Activated CD4-positive, alpha-beta T cell treated with anti-CD3 and anti-CD28 coated beads, Interleukin-2, amount 10 ng/mL, durations not matched to agents 24 days and 14 days (primary cell): Measurements from ENCODE around the gene PLA1A. TPM values are rescaled to one million over a fixed set of nuclear protein-coding genes. Genes with fewer than 3 reads are reported as not detected.
A peak's percentile ranks its signal among the peaks of the same experiment; 100 is the strongest.
"Not testable (repeated sequence)": the region's sequence is repeated elsewhere in the genome, so short reads cannot be mapped to it uniquely, and the experiment has no call there.

Experiments
- DNase-seq: peaks from one replicate; pipeline ENCODE4 v3.0.0; 2022
- H3K27ac Mint-ChIP-seq: one replicate; pipeline ENCODE4 v1.8.0; 2022; ENCODE audit warnings: mild to moderate bottlenecking, mixed read lengths
- H3K27me3 Mint-ChIP-seq: one replicate; pipeline ENCODE4 v1.8.0; 2022; ENCODE audit warnings: mixed read lengths
- H3K36me3 Mint-ChIP-seq: one replicate; pipeline ENCODE4 v1.8.0; 2022; ENCODE audit warnings: low read depth, mild to moderate bottlenecking, mixed read lengths
- H3K4me1 Mint-ChIP-seq: one replicate; pipeline ENCODE4 v1.8.0; 2021; ENCODE audit warnings: mixed read lengths
- H3K4me3 Mint-ChIP-seq: one replicate; pipeline ENCODE4 v1.8.0; 2022; ENCODE audit warnings: mild to moderate bottlenecking, moderate library complexity, mixed read lengths
- H3K9me3 Mint-ChIP-seq: one replicate; pipeline ENCODE4 v1.8.0; 2021; ENCODE audit warnings: mixed read lengths
- intact Hi-C: fragments of 100-400 bp; cut with micrococcal nuclease; formaldehyde crosslinking; loops from one replicate; pipeline ENCODE4 v1.15.1; 2023
- total RNA-seq: library from RNA; stranded (reverse); gene quantifications from 2 replicates; pipeline ENCODE4 v1.2.3, GENCODE V29; 2022

The PLA1A gene
- total RNA-seq, 1 donor from 2014 or later = 0.26 TPM

DNA sequence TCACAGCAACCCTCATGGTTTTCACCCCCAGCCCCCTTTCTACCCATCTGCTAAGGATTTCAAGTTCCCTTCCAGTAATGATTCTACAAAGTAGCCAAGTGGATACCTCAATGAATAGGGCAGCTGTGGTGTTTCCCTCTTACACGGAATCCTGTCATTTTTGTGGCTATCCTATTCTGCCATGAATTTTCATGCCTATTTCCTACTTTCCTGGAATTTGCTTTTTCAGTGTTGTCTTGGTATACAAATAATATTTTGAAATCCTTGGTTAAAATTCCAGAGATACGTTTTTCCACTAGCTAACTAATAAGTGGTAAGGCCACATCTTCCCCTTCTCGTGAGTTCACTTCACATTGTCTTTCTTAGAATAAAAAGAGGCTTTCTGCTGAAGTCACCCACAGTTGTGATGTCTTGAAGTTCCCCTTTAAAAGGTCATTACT is 10.9 kb upstream of the PLA1A start:
- Mint-ChIP-seq H3K27me3 (peaks cover 2% of the 10 kb centered on the region), H3K4me1 (peaks cover 24% of the 10 kb centered on the region), H3K36me3 (peaks cover 2% of the 10 kb centered on the region), H3K4me3 (no peak overlapping the region), H3K27ac (no peak overlapping the region), H3K9me3 (peaks cover 8% of the 10 kb centered on the region)
- intact Hi-C loops = no loop called here
- DNase-seq = no peak

GRCh38 chr3:119588112-119588511 is 9.6 kb upstream of the PLA1A start:
- H3K36me3 Mint-ChIP-seq = peaks cover 2% of the 10 kb centered on the region
- intact Hi-C loops = no loop called here
- H3K9me3 Mint-ChIP-seq = peaks cover 8% of the 10 kb centered on the region
- peaks cover 15% of the 10 kb centered on the region for H3K4me1 Mint-ChIP-seq
- H3K27ac Mint-ChIP-seq = no peak overlapping the region
- no peak for DNase-seq
- no peak overlapping the region for H3K4me3 Mint-ChIP-seq
- H3K27me3 Mint-ChIP-seq = peaks cover 3% of the 10 kb centered on the region

- Mint-ChIP-seq H3K36me3 (peaks cover 2% of the 10 kb centered on the region), H3K4me1 (peaks cover 15% of the 10 kb centered on the region), H3K27me3 (peaks cover 3% of the 10 kb centered on the region), H3K27ac (no peak overlapping the region), H3K9me3 (peaks cover 8% of the 10 kb centered on the region), H3K4me3 (no peak overlapping the region)
- intact Hi-C loops = no loop called here
- DNase-seq = no peak
These were observed 8.4 kb upstream of the PLA1A start for GRCh38 chr3:119589102-119589773.

DNA sequence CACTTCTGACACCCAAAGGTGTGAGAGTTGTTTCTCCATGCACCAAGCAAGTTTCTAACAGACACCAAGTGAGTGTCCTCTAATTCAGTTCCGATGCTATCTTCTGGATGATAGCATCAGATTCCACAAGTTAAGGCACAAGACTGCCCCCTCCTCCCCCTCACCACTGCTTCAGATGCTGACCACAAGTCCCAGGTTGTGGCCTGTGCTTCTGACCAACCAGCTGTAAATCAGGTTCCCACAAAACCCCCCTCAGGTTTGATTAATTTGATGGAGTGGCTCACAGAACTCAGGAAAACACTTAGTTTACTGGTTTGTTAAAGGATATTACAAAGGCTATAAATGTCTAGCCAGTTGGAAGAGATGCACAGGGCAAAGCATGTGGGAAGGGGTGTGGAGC is 7.0 kb upstream of the PLA1A start:
- H3K9me3 Mint-ChIP-seq = peaks cover 8% of the 10 kb centered on the region
- H3K36me3 Mint-ChIP-seq = peaks cover 2% of the 10 kb centered on the region
- DNase-seq = no peak
- H3K27ac Mint-ChIP-seq = no peak overlapping the region
- intact Hi-C loops = no loop called here
- H3K27me3 Mint-ChIP-seq = peaks cover 3% of the 10 kb centered on the region
- H3K4me3 Mint-ChIP-seq = no peak overlapping the region
- H3K4me1 Mint-ChIP-seq = peaks cover 16% of the 10 kb centered on the region

- peaks cover 3% of the 10 kb centered on the region for H3K27me3 Mint-ChIP-seq
- intact Hi-C loops = no loop called here
- H3K27ac Mint-ChIP-seq = no peak overlapping the region
- H3K36me3 Mint-ChIP-seq = peaks cover 2% of the 10 kb centered on the region
- peaks cover 19% of the 10 kb centered on the region for H3K4me1 Mint-ChIP-seq
- peaks cover 8% of the 10 kb centered on the region for H3K9me3 Mint-ChIP-seq
- no peak overlapping the region for H3K4me3 Mint-ChIP-seq
- no peak for DNase-seq
These were observed 4.8 kb upstream of the PLA1A start for GRCh38 chr3:119592861-119593260.

GRCh38 chr3:119594066-119594465 is 3.6 kb upstream of the PLA1A start:
- DNase-seq = no peak
- Mint-ChIP-seq H3K27ac (no peak overlapping the region), H3K4me3 (no peak overlapping the region), H3K9me3 (peaks cover 8% of the 10 kb centered on the region), H3K4me1 (peaks cover 19% of the 10 kb centered on the region), H3K36me3 (peaks cover 2% of the 10 kb centered on the region), H3K27me3 (peaks cover 3% of the 10 kb centered on the region)
- intact Hi-C loops = no loop called here

- H3K4me3 Mint-ChIP-seq, DNase-seq, H3K9me3 Mint-ChIP-seq, intact Hi-C loops, H3K36me3 Mint-ChIP-seq, H3K27me3 Mint-ChIP-seq, H3K27ac Mint-ChIP-seq: not testable (repeated sequence)
- H3K4me1 Mint-ChIP-seq = peaks cover 22% of the 10 kb centered on the region
These were observed 2.8 kb upstream of the PLA1A start for GRCh38 chr3:119594929-119595328.

DNA sequence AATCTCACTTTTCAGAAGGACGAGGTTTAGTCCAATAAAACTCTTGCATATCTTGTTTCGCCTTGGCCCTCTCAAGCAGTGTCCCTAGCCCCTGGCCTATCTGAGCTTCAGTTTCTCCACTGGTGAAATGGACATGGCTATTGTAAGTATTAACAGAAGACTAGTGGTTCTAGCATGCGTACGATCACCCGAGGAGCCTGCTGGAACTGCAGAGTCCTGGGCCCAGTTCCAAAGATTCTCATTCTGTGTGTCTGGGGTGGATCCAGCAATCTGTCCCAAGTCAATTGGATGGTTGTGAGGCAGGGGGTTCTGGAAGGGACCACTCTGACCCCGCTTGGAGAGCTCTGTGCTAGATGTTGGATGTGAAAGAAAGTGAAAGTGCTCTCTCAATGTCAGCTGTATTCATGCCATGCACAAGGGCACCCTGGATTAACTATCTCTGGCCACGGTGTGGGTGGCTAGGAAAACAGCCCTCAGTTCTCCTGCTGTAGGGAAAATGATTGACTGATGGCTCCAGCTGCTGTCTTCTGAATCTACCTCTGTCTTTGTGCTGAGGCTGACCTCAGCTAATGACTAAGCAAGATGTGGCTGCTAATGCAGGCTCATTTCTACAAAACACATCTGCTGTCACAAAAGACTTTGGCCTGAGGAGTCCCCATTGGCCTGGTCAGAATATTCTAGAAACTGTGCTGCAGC is 1.9 kb upstream of the PLA1A start:
- intact Hi-C loops = no loop called here
- H3K4me1 Mint-ChIP-seq = peaks cover 25% of the 10 kb centered on the region
- no peak for DNase-seq
- no peak overlapping the region for H3K4me3 Mint-ChIP-seq
- no peaks in the 10 kb centered on the region for H3K36me3 Mint-ChIP-seq
- no peak overlapping the region for H3K27ac Mint-ChIP-seq
- H3K27me3 Mint-ChIP-seq = peaks cover 2% of the 10 kb centered on the region
- no peaks in the 10 kb centered on the region for H3K9me3 Mint-ChIP-seq

- Mint-ChIP-seq H3K4me1 (peaks cover 28% of the 10 kb centered on the region), H3K27ac (no peak overlapping the region), H3K27me3 (peaks cover 2% of the 10 kb centered on the region), H3K9me3 (no peaks in the 10 kb centered on the region), H3K36me3 (no peaks in the 10 kb centered on the region), H3K4me3 (no peak overlapping the region)
- intact Hi-C loops = no loop called here
- no peak for DNase-seq
These were observed 1.3 kb upstream of the PLA1A start for GRCh38 chr3:119596398-119596797.

DNA sequence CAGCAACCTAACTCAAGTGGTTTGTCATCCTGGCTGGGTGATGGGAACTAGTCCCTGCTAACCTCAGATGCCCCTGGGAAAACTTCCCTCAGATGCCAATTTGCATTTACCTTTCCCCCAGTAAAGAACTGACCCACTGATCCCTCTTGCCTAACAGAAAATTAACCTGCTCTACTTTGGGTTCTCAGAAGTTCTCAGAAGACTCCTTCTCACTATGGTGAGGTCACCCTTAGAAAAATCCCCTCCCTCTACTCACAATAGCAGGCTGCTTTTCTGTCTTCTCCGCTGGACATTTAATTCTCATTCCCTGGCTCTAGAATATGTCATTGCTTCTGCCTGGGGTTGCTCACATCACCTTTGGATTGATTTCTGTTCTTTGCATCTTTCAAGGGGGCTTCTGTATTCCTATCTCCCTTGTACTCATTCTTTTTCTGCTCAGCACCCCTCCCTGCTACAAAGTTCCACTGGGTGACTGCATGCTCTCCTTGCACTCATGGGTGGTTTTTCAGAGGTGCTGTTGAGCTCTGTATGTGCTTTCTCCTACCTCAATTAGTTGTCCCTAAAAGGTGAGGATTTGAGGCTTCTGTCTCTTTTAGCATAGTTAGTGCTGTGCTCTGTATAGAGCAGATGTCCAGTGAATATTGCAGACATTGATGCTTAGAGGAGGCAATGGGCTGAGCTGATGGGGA is 869 bp downstream of the PLA1A start:
- no peaks in the 10 kb centered on the region for H3K9me3 Mint-ChIP-seq
- H3K36me3 Mint-ChIP-seq = no peaks in the 10 kb centered on the region
- no peaks in the 10 kb centered on the region for H3K27me3 Mint-ChIP-seq
- no peak overlapping the region for H3K4me3 Mint-ChIP-seq
- peaks cover 29% of the 10 kb centered on the region for H3K4me1 Mint-ChIP-seq
- intact Hi-C loops = no loop called here
- DNase-seq = no peak
- H3K27ac Mint-ChIP-seq = peak overlapping the region; percentile 34

GRCh38 chr3:119599558-119600174 is 2.0 kb downstream of the PLA1A start:
- Mint-ChIP-seq H3K36me3 (no peaks in the 10 kb centered on the region), H3K27ac (no peak overlapping the region), H3K27me3 (no peaks in the 10 kb centered on the region), H3K4me3 (no peak overlapping the region), H3K4me1 (peaks cover 29% of the 10 kb centered on the region), H3K9me3 (no peaks in the 10 kb centered on the region)
- intact Hi-C loops = loop anchor here (2.0 kb wide), 2 partner anchors 19 to 77 kb away; partner anchors contain the start of gene COX17
- no peak for DNase-seq

DNA sequence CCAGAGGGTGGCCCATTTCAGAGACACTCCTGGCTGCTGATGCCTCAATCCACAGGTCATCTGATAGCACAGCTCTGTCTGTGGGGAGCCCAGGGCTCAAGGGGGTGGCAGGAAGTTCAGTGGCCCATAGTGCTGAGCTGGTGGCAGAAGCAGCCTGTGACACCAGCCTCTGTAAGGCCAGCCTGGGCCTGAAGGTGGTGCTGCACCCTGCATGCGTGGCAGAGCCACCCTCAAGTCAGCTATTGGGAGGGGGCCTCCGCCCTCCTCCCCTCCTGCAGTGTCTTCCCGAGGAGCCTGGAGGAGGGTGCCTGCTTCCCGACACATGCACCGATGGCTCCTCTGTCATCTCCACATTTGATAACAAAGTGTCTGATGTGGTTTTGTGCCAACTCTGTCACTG is 3.0 kb downstream of the PLA1A start:
- peak overlapping the region; percentile 77 for H3K27ac Mint-ChIP-seq
- peaks cover 31% of the 10 kb centered on the region for H3K4me1 Mint-ChIP-seq
- no peaks in the 10 kb centered on the region for H3K36me3 Mint-ChIP-seq
- peak; percentile 69 for DNase-seq
- intact Hi-C loops = loop anchor here (2.0 kb wide), 2 partner anchors 20 to 76 kb away; partner anchors contain the start of gene COX17
- H3K9me3 Mint-ChIP-seq = no peaks in the 10 kb centered on the region
- no peaks in the 10 kb centered on the region for H3K27me3 Mint-ChIP-seq
- no peak overlapping the region for H3K4me3 Mint-ChIP-seq

DNA sequence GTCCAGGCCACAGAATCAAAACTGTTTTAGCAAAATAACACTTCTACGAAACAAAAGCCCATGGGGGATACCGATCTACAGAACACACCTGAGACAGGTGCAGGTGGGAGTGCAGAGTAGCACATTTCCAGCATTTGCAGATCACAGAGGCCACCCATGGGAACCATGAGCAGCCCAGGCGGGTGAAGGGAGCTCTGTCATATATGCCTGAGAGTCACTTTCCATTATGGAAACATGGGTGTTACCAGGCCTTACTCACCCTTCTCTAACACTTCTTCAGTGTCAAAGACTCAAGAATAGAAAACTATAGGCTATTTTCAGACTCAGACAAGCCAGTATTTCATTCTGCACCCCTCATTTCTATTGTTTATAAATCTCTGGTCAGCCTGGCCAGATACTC is 3.5 kb downstream of the PLA1A start:
- intact Hi-C loops = loop anchor here (2.0 kb wide), 2 partner anchors 20 to 76 kb away; partner anchors contain the start of gene COX17
- DNase-seq = no peak
- H3K36me3 Mint-ChIP-seq = no peaks in the 10 kb centered on the region
- H3K4me3 Mint-ChIP-seq = no peak overlapping the region
- H3K9me3 Mint-ChIP-seq = no peaks in the 10 kb centered on the region
- no peaks in the 10 kb centered on the region for H3K27me3 Mint-ChIP-seq
- peak overlapping the region; percentile 77 for H3K27ac Mint-ChIP-seq
- peaks cover 27% of the 10 kb centered on the region for H3K4me1 Mint-ChIP-seq

DNA sequence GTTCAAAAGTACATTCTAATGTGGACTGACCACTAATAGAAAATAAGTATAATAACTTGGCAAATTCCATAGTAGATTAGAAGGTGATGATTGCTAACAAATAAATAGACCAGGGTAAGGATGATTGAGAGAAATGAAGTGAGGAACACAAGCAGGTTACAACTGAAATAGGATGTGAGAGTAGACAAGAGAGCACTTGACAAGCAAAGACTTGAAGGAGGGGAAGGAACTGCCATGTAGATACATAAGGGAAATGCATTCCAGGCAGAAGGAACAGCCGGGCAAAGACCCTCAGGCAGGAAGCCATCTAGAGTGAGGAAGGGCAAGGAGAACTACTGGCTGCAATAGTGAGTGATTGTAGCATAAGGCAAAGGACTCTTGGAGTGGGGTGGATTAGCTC is 5.0 kb downstream of the PLA1A start:
- H3K36me3 Mint-ChIP-seq = no peaks in the 10 kb centered on the region
- H3K27ac Mint-ChIP-seq = no peak overlapping the region
- no peak overlapping the region for H3K4me3 Mint-ChIP-seq
- DNase-seq = no peak
- peaks cover 1% of the 10 kb centered on the region for H3K27me3 Mint-ChIP-seq
- H3K4me1 Mint-ChIP-seq = peaks cover 22% of the 10 kb centered on the region
- no peaks in the 10 kb centered on the region for H3K9me3 Mint-ChIP-seq
- intact Hi-C loops = no loop called here
